ENCODE data around the gene C3. TPM values are rescaled to one million over a fixed set of nuclear protein-coding genes. Genes with fewer than 3 reads are reported as not detected.

The C3 gene
- total and polyA plus RNA-seq, 2 experiments from 2014 or later = 5.1 to 17.7 TPM

GRCh38 chr19:6707011-6707657 lies 13.3 kb downstream of the C3 start:
- H3K4me2 ChIP-seq = no peak overlapping the region
- Mint-ChIP-seq H3K36me3 (ENCODE audit: low read depth) (peaks cover 33% of the 10 kb centered on the region), H3K9me3 (peaks cover 94% of the 10 kb centered on the region), H3K27ac (no peak overlapping the region), H3K27me3 (ENCODE audit: insufficient read depth, low read depth, poor library complexity) (peaks cover 8% of the 10 kb centered on the region), H3K4me3 (no peak overlapping the region), H3K4me1 (no peaks in the 10 kb centered on the region)
- DNase-seq (ENCODE audit: low spot score) (no peak), ATAC-seq (no peak)
- no peak overlapping the region for H3K4me3 ChIP-seq
- H3K36me3 ChIP-seq (ENCODE audit: insufficient read depth) = no peaks in the 10 kb centered on the region
- no peaks in the 10 kb centered on the region for H3K9me2 ChIP-seq (ENCODE audit: insufficient read depth)
- no peaks in the 10 kb centered on the region for H3F3A ChIP-seq (replicated peaks; ENCODE audit: low read depth)
- no peaks in the 10 kb centered on the region for H3K79me2 ChIP-seq (replicated peaks; ENCODE audit: insufficient read depth)
- no peak overlapping the region for H3K27ac ChIP-seq (ENCODE audit: low read depth)
- 0 out of 2 replicates have a peak, but pooled peaks cover 2% of the 10 kb centered on the region for H3K4me1 ChIP-seq (ENCODE audit: insufficient read depth)
- TF ChIP-seq CREB1 (CRISPR knock-in tag; IDR thresholded peaks at IDR 0.05; ENCODE audit: low read depth) (no peak), NANOG (IDR thresholded peaks at IDR 0.05; ENCODE audit: borderline replicate concordance) (no peak), STAT1 (IDR thresholded peaks at IDR 0.05; ENCODE audit: unreplicated experiment) (no peak), ZNF114 (CRISPR knock-in tag; IDR thresholded peaks at IDR 0.05) (no peak), POLR2AphosphoS5 (IDR thresholded peaks at IDR 0.05; ENCODE audit: low read depth) (no peak), CTCF (conservative IDR thresholded peaks at IDR 0.05; ENCODE audit: low read depth in 2 of 2) (no peak), ZNF462 (CRISPR knock-in tag; IDR thresholded peaks at IDR 0.05) (no peak), ZNF331 (CRISPR knock-in tag; IDR thresholded peaks at IDR 0.05; ENCODE audit: low read depth) (no peak), EZH2 (IDR thresholded peaks at IDR 0.05; ENCODE audit: low read depth, unreplicated experiment) (no peak), JUNB (IDR thresholded peaks at IDR 0.05; ENCODE audit: unreplicated experiment) (no peak), REST (IDR thresholded peaks at IDR 0.05; ENCODE audit: unreplicated experiment) (no peak), ETS1 (IDR thresholded peaks at IDR 0.05) (no peak), EZH2phosphoT487 (IDR thresholded peaks at IDR 0.05; ENCODE audit: unreplicated experiment) (no peak)
- no peak overlapping the region for H2AFZ ChIP-seq
- H4K20me1 ChIP-seq (replicated peaks; ENCODE audit: insufficient read depth) = no peaks in the 10 kb centered on the region
- peaks cover 21% of the 10 kb centered on the region for H3K27me3 ChIP-seq (ENCODE audit: insufficient read depth)

Data from GM23338 (cell line).